ENCODE data around the gene EPHA6. TPM values are rescaled to one million over a fixed set of nuclear protein-coding genes. Genes with fewer than 3 reads are reported as not detected.

Gene EPHA6
- total RNA-seq, 1 donor from 2014 or later = not detected

GRCh38 chr3:97256060-97256459, 441.7 kb downstream of the EPHA6 start:
- Histone ChIP-seq H3K27me3 (no peaks in the 10 kb centered on the region), H3K4me3 (no peak overlapping the region), H3K27ac (no peak overlapping the region), H3K4me1 (no peaks in the 10 kb centered on the region), H3K36me3 (no peaks in the 10 kb centered on the region), H3K9me3 (no peaks in the 10 kb centered on the region)
- intact Hi-C loops (cut with DNase I) = no loop called here
- TF ChIP-seq CTCF (IDR thresholded peaks at IDR 0.05) = no peak
- no peak for DNase-seq (ENCODE audit: low spot score in 2 of 2)

GRCh38 chr3:97257942-97258697, 443.7 kb downstream of the EPHA6 start:
- TF ChIP-seq CTCF (IDR thresholded peaks at IDR 0.05) = no peak
- Histone ChIP-seq H3K4me3 (no peak overlapping the region), H3K27ac (no peak overlapping the region), H3K9me3 (no peaks in the 10 kb centered on the region), H3K36me3 (no peaks in the 10 kb centered on the region), H3K27me3 (no peaks in the 10 kb centered on the region), H3K4me1 (no peaks in the 10 kb centered on the region)
- DNase-seq (ENCODE audit: low spot score in 2 of 2) = no peak
- intact Hi-C loops (cut with DNase I) = no loop called here

GRCh38 chr3:97259263-97259662, 444.9 kb downstream of the EPHA6 start:
- intact Hi-C loops (cut with DNase I) = no loop called here
- no peak for TF ChIP-seq CTCF (IDR thresholded peaks at IDR 0.05)
- H3K4me1 ChIP-seq = no peaks in the 10 kb centered on the region
- DNase-seq (ENCODE audit: low spot score in 2 of 2) = no peak
- no peaks in the 10 kb centered on the region for H3K36me3 ChIP-seq
- H3K27ac ChIP-seq = no peak overlapping the region
- no peak overlapping the region for H3K4me3 ChIP-seq
- H3K27me3 ChIP-seq = no peaks in the 10 kb centered on the region
- no peaks in the 10 kb centered on the region for H3K9me3 ChIP-seq

GRCh38 chr3:97264180-97264579, 449.8 kb downstream of the EPHA6 start:
- Histone ChIP-seq H3K4me3 (no peak overlapping the region), H3K27me3 (no peaks in the 10 kb centered on the region), H3K36me3 (no peaks in the 10 kb centered on the region), H3K9me3 (no peaks in the 10 kb centered on the region), H3K27ac (no peak overlapping the region), H3K4me1 (no peaks in the 10 kb centered on the region)
- intact Hi-C loops (cut with DNase I) = no loop called here
- no peak for TF ChIP-seq CTCF (IDR thresholded peaks at IDR 0.05)
- DNase-seq (ENCODE audit: low spot score in 2 of 2) = no peak

GRCh38 chr3:97265237-97266005, 451.0 kb downstream of the EPHA6 start:
- Histone ChIP-seq H3K36me3 (no peaks in the 10 kb centered on the region), H3K27me3 (no peaks in the 10 kb centered on the region), H3K27ac (no peak overlapping the region), H3K4me1 (no peaks in the 10 kb centered on the region), H3K9me3 (no peaks in the 10 kb centered on the region), H3K4me3 (no peak overlapping the region)
- no peak for DNase-seq (ENCODE audit: low spot score in 2 of 2)
- TF ChIP-seq CTCF (IDR thresholded peaks at IDR 0.05) = no peak
- intact Hi-C loops (cut with DNase I) = no loop called here
